Neural cell (in vitro differentiated cells): ENCODE measurements around the gene ELMO1. TPM values are rescaled to one million over a fixed set of nuclear protein-coding genes. Genes with fewer than 3 reads are reported as not detected.

Source experiments
- H2AFZ ChIP-seq: fragments of 200-600, 300-800 bp; sonication (generic), shearing (Covaris generic); 2 replicates; pipeline ENCODE4 v1.6.0; 2014; ENCODE audit warnings: low read depth, mild to moderate bottlenecking, antibody characterized with exemption, low read length, moderate library complexity
- H3F3A ChIP-seq: fragments of 200-600 bp; shearing (Covaris generic); 2 replicates; pipeline ENCODE4 v1.6.1; 2016; ENCODE audit warnings: mild to moderate bottlenecking, moderate library complexity, mixed read lengths, antibody characterized with exemption, low read length; ENCODE audit not compliant: insufficient read depth, poor library complexity, severe bottlenecking
- H3K27ac ChIP-seq: fragments of 200-600, 300-800 bp; sonication (generic), shearing (Covaris generic); 2 replicates; pipeline ENCODE4 v1.5.1; 2014; ENCODE audit warnings: mild to moderate bottlenecking, low read length, moderate library complexity
- H3K27me3 ChIP-seq: fragments of 300-800, 200-600 bp; sonication (generic), shearing (Covaris generic); 2 replicates; pipeline ENCODE4 v1.6.0; 2014; ENCODE audit warnings: mild to moderate bottlenecking, low read depth, low read length, moderate library complexity; ENCODE audit not compliant: insufficient read depth
- H3K36me3 ChIP-seq: fragments of 300-800, 200-600 bp; sonication (generic), shearing (Covaris generic); 2 replicates; pipeline ENCODE4 v1.5.1; 2014; ENCODE audit warnings: mild to moderate bottlenecking, antibody characterized with exemption, low read length, moderate library complexity; ENCODE audit not compliant: insufficient read depth
- H3K4me2 ChIP-seq: fragments of 300-800, 200-600 bp; sonication (generic), shearing (Covaris generic); 2 replicates; pipeline ENCODE4 v1.6.0; 2014; ENCODE audit warnings: mild to moderate bottlenecking, low read length
- H3K4me3 ChIP-seq: fragments of 300-800, 200-600 bp; sonication (generic), shearing (Covaris generic); 2 replicates; pipeline ENCODE4 v1.5.1; 2014; ENCODE audit warnings: mild to moderate bottlenecking, low read length, moderate library complexity
- H3K79me2 ChIP-seq: fragments of 200-600 bp; shearing (Covaris generic); replicated peaks from 2 replicates; pipeline ENCODE4 v1.6.0; 2014; ENCODE audit warnings: mild to moderate bottlenecking, low read length, moderate library complexity; ENCODE audit not compliant: insufficient read depth
- H3K9ac ChIP-seq: fragments of 300-800, 200-600 bp; sonication (generic), shearing (Covaris generic); 2 replicates; pipeline ENCODE4 v1.6.1; 2016; ENCODE audit warnings: mild to moderate bottlenecking, low read length, mixed read lengths
- H3K9me2 ChIP-seq: fragments of 200-600 bp; shearing (Covaris generic); 2 replicates; pipeline ENCODE4 v1.6.1; 2016; ENCODE audit warnings: mild to moderate bottlenecking, low read length, mixed read lengths; ENCODE audit not compliant: insufficient read depth
- H3K9me3 ChIP-seq: fragments of 200-600, 300-800 bp; sonication (generic), shearing (Covaris generic); 2 replicates; pipeline ENCODE4 v1.6.1; 2016; ENCODE audit warnings: mild to moderate bottlenecking, mixed run types, low read length, moderate library complexity, mixed read lengths
- H4K20me1 ChIP-seq: fragments of 200-600 bp; shearing (Covaris generic); 2 replicates; pipeline ENCODE4 v1.6.1; 2016; ENCODE audit warnings: mild to moderate bottlenecking, mixed run types; ENCODE audit not compliant: insufficient read depth
- EP300 ChIP-seq: fragments of 450-650 bp; conservative IDR thresholded peaks from 2 replicates; pipeline ENCODE4 v1.6.1; 2014; ENCODE audit warnings: antibody characterized with exemption, mild to moderate bottlenecking, moderate library complexity; ENCODE audit not compliant: poor library complexity, severe bottlenecking
- EZH2 ChIP-seq: fragments of 200-600, 300-800 bp; shearing (Covaris generic), sonication (generic); IDR thresholded peaks from 2 replicates; pipeline ENCODE4 v1.6.1; 2014; ENCODE audit warnings: antibody characterized with exemption, low read length, borderline replicate concordance, mild to moderate bottlenecking; ENCODE audit not compliant: insufficient read depth, poor library complexity, severe bottlenecking
- MXI1 ChIP-seq: fragments of 450-650 bp; conservative IDR thresholded peaks from 2 replicates; pipeline ENCODE4 v1.6.1; 2014; ENCODE audit warnings: antibody characterized with exemption, mild to moderate bottlenecking; ENCODE audit not compliant: poor library complexity, severe bottlenecking
- POLR2AphosphoS5 ChIP-seq: IDR thresholded peaks from 2 replicates; pipeline ENCODE4 v1.6.1; 2012
- RAD21 ChIP-seq: fragments of 450-650 bp; conservative IDR thresholded peaks from 2 replicates; pipeline ENCODE4 v1.6.1; 2014; ENCODE audit warnings: antibody characterized with exemption, mild to moderate bottlenecking, moderate library complexity
- REST ChIP-seq: IDR thresholded peaks from 2 replicates; pipeline ENCODE4 v1.6.1; 2012; ENCODE audit warnings: borderline replicate concordance
- SMC3 ChIP-seq: fragments of 450-650 bp; conservative IDR thresholded peaks from 2 replicates; pipeline ENCODE4 v1.6.1; 2014; ENCODE audit warnings: antibody characterized with exemption, mild to moderate bottlenecking, moderate library complexity; ENCODE audit not compliant: poor library complexity
- TAF1 ChIP-seq: IDR thresholded peaks from 2 replicates; pipeline ENCODE4 v1.6.1; 2012; ENCODE audit warnings: low read depth
- polyA plus RNA-seq: library from polyadenylated mRNA; depleted of rRNA; stranded (reverse); fragments of >200 nt; gene quantifications from 2 replicates; pipeline ENCODE4 v1.2.3, GENCODE V29; 2014
- TF ChIP-seq, protein P1 (sequence below): fragments of 450-650 bp; IDR thresholded peaks from 2 replicates; pipeline ENCODE4 v1.5.1; 2014; ENCODE audit warnings: antibody characterized with exemption, mild to moderate bottlenecking, moderate library complexity; ENCODE audit not compliant: poor library complexity, severe bottlenecking

ELMO1 gene
- polyA plus RNA-seq, 1 donor from 2014 or later: 12.2 TPM

DNA sequence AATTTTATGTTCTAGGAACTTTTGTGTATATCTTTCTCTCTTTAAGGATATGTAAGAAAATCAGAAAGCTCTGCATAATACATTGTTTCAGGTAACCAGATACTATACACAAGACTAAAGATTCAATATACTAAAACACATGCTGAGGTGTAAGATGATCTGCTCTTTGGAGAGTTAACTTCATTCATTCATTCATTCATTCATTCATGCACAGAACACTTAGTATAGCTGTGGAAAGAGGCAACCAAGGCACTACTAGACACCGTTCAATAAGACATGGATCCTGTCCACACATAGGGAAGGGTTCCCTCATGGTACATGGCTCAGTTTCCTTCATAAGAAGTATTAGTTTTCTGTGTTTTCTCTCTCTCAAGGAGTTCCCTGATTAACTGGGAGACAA is 516.8 kb downstream of the ELMO1 start:
- TF ChIP-seq REST (no peak), EP300 (no peak), RAD21 (no peak), POLR2AphosphoS5 (no peak), SMC3 (no peak), EZH2 (no peak), TAF1 (no peak), MXI1 (no peak)
- TF ChIP-seq, protein P1, sequence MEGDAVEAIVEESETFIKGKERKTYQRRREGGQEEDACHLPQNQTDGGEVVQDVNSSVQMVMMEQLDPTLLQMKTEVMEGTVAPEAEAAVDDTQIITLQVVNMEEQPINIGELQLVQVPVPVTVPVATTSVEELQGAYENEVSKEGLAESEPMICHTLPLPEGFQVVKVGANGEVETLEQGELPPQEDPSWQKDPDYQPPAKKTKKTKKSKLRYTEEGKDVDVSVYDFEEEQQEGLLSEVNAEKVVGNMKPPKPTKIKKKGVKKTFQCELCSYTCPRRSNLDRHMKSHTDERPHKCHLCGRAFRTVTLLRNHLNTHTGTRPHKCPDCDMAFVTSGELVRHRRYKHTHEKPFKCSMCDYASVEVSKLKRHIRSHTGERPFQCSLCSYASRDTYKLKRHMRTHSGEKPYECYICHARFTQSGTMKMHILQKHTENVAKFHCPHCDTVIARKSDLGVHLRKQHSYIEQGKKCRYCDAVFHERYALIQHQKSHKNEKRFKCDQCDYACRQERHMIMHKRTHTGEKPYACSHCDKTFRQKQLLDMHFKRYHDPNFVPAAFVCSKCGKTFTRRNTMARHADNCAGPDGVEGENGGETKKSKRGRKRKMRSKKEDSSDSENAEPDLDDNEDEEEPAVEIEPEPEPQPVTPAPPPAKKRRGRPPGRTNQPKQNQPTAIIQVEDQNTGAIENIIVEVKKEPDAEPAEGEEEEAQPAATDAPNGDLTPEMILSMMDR: no peak
- Histone ChIP-seq H3K4me2 (no peak overlapping the region), H4K20me1 (no peaks in the 10 kb centered on the region), H3K9me3 (no peaks in the 10 kb centered on the region), H3F3A (no peaks in the 10 kb centered on the region), H3K27me3 (no peaks in the 10 kb centered on the region), H3K27ac (no peak overlapping the region), H2AFZ (no peak overlapping the region), H3K9ac (no peak overlapping the region), H3K79me2 (no peaks in the 10 kb centered on the region), H3K4me3 (no peak overlapping the region), H3K36me3 (no peaks in the 10 kb centered on the region), H3K9me2 (no peaks in the 10 kb centered on the region)

- no peak overlapping the region for H3K27ac ChIP-seq
- no peaks in the 10 kb centered on the region for H3K36me3 ChIP-seq
These were observed 518.9 kb downstream of the ELMO1 start for GRCh38 chr7:36929791-36930190.

More at GRCh38 chr7:36929791-36930190, 518.9 kb downstream of the ELMO1 start:
- Histone ChIP-seq H3K9me3 (no peaks in the 10 kb centered on the region), H3K27me3 (no peaks in the 10 kb centered on the region), H3K9ac (no peak overlapping the region), H2AFZ (no peak overlapping the region), H4K20me1 (no peaks in the 10 kb centered on the region), H3K9me2 (no peaks in the 10 kb centered on the region), H3K4me2 (no peak overlapping the region), H3F3A (no peaks in the 10 kb centered on the region), H3K4me3 (no peak overlapping the region), H3K79me2 (no peaks in the 10 kb centered on the region)
- TF ChIP-seq, protein P1: no peak
